Esophagus squamous epithelium (tissue), 5 donors: Measurements from ENCODE around the gene SPATA18. TPM values are rescaled to one million over a fixed set of nuclear protein-coding genes. Genes with fewer than 3 reads are reported as not detected.
"Not testable (repeated sequence)": the region's sequence is repeated elsewhere in the genome, so short reads cannot be mapped to it uniquely, and the experiment has no call there.

Experiments used
- DNase-seq: peaks from one replicate; lab custom pipeline; 2025; lab: John Stamatoyannopoulos, UW
- H3K27ac ChIP-seq, 4 donors: fragments of 200-600 bp; sonication (generic); one replicate each; pipeline ENCODE4 v1.5.1; 2016 to 2019; ENCODE audit warnings: mild to moderate bottlenecking in 1 of 4
- H3K27me3 ChIP-seq, 4 donors: fragments of 200-600 bp; sonication (generic); 1 replicate in 3 of 4; 2 replicates in 1 of 4; pipeline versions ENCODE4 v1.5.1 to v1.6.0; 2017 to 2021; ENCODE audit warnings: antibody characterized with exemption in 1 of 4
- H3K36me3 ChIP-seq, 3 donors: fragments of 200-600 bp; sonication (generic); one replicate each; pipeline ENCODE4 v1.5.1; 2016 to 2019
- H3K4me1 ChIP-seq, 3 donors: fragments of 200-600 bp; sonication (generic); one replicate each; pipeline ENCODE4 v1.5.1; 2017 to 2019
- H3K4me3 ChIP-seq, 4 donors: fragments of 200-600 bp; sonication (generic); 1 replicate in 3 of 4; 2 replicates in 1 of 4; pipeline ENCODE4 v1.5.1; 2016 to 2019; ENCODE audit warnings: mild to moderate bottlenecking in 2 of 4, moderate library complexity in 1 of 4
- H3K9me3 ChIP-seq, 3 donors: fragments of 200-600 bp; sonication (generic); one replicate each; pipeline ENCODE4 v1.5.1; 2016 to 2019
- CTCF ChIP-seq, 6 experiments: fragments of 450-650 bp in 4 of 6; fragments of 200-600 bp in 2 of 6; sonication (generic) in 2 of 6; IDR thresholded peaks; one replicate each; pipeline ENCODE4 v1.5.1; 2016 to 2019; ENCODE audit warnings: antibody characterized with exemption in 6 of 6, mild to moderate bottlenecking in 4 of 6, moderate library complexity in 4 of 6
- POLR2A ChIP-seq, 4 donors: fragments of 450-650 bp; IDR thresholded peaks; one replicate each; pipeline ENCODE4 v1.6.1; 2017; ENCODE audit warnings: antibody characterized with exemption in 4 of 4, mild to moderate bottlenecking in 4 of 4, moderate library complexity in 3 of 4
- WGBS, 2 donors: methylation state at CpG; one replicate each; pipeline ENCODE4 v1.1.5; 2018; 5-methylcytosine and 5-hydroxymethylcytosine counted together
- intact Hi-C: fragments of 100-400 bp; cut with DNase I; formaldehyde crosslinking; loops from one replicate; pipeline ENCODE4 v1.15.0; 2022
- total RNA-seq, 4 donors: library from RNA; depleted of rRNA; stranded (reverse); fragments of >200 nt; gene quantifications; one replicate each; pipeline ENCODE4 v1.1.0, GENCODE V29; 2016
- donor health status: DM: yes; HTN: yes; CAD: no.

The SPATA18 gene
- total RNA-seq, 4 donors from 2014 or later = 5.4 to 6.9 (median 6.0) TPM

- Histone ChIP-seq H3K27ac (no peak overlapping the region), H3K9me3 (no peaks in the 10 kb centered on the region), H3K36me3 (no peaks in the 10 kb centered on the region), H3K4me1 (no peaks in the 10 kb centered on the region), H3K27me3 (no peaks in the 10 kb centered on the region), H3K4me3 (no peak overlapping the region)
- intact Hi-C loops = no loop called here
- TF ChIP-seq POLR2A (IDR thresholded peaks at IDR 0.05) (no peak), CTCF (IDR thresholded peaks at IDR 0.05) (no peak)
- 51 to 55% methylated on average over 5 of the region's 5 CpGs for WGBS, 2 donors
- no peak for DNase-seq
These were observed 75.9 kb downstream of the SPATA18 start for GRCh38 chr4:52126966-52127365.

GRCh38 chr4:52135171-52135570, 84.1 kb downstream of the SPATA18 start:
- no peaks in the 10 kb centered on the region for H3K27me3 ChIP-seq
- intact Hi-C loops = no loop called here
- no peak overlapping the region for H3K27ac ChIP-seq
- no peaks in the 10 kb centered on the region for H3K9me3 ChIP-seq
- no peak for DNase-seq
- 56 to 73% methylated on average over 3 of the region's 3 CpGs for WGBS, 2 donors
- no peak for TF ChIP-seq POLR2A (IDR thresholded peaks at IDR 0.05)
- no peak for TF ChIP-seq CTCF (IDR thresholded peaks at IDR 0.05)
- no peaks in the 10 kb centered on the region for H3K36me3 ChIP-seq
- no peak overlapping the region for H3K4me3 ChIP-seq
- no peaks in the 10 kb centered on the region for H3K4me1 ChIP-seq

GRCh38 chr4:52137152-52137551, 86.0 kb downstream of the SPATA18 start:
- intact Hi-C loops, DNase-seq, H3K27me3 ChIP-seq, H3K4me3 ChIP-seq, H3K9me3 ChIP-seq, H3K4me1 ChIP-seq, H3K27ac ChIP-seq, H3K36me3 ChIP-seq: not testable (repeated sequence)
- peak in 1 of 6 experiments; percentile 11 for TF ChIP-seq CTCF (IDR thresholded peaks at IDR 0.05)
- WGBS, 2 donors = 0 to 21% methylated on average over 1 of the region's 1 CpG

GRCh38 chr4:52142816-52143215, 91.7 kb downstream of the SPATA18 start:
- Histone ChIP-seq H3K36me3 (no peaks in the 10 kb centered on the region), H3K4me1 (no peaks in the 10 kb centered on the region), H3K4me3 (no peak overlapping the region), H3K27ac (no peak overlapping the region), H3K9me3 (no peaks in the 10 kb centered on the region), H3K27me3 (no peaks in the 10 kb centered on the region)
- no peak for DNase-seq
- intact Hi-C loops = no loop called here
- WGBS, 2 donors = 28 to 40% methylated on average over 2 of the region's 2 CpGs
- TF ChIP-seq CTCF (IDR thresholded peaks at IDR 0.05) (no peak), POLR2A (IDR thresholded peaks at IDR 0.05) (no peak)

- no peaks in the 10 kb centered on the region for H3K4me1 ChIP-seq
- H3K27ac ChIP-seq = peak overlapping the region in 1 of 4 donors; percentile 10
- intact Hi-C loops = no loop called here
- WGBS, 2 donors = 51% methylated on average over 3 of the region's 3 CpGs
- H3K27me3 ChIP-seq = no peaks in the 10 kb centered on the region
- TF ChIP-seq CTCF (IDR thresholded peaks at IDR 0.05) = no peak
- TF ChIP-seq POLR2A (IDR thresholded peaks at IDR 0.05) = no peak
- H3K9me3 ChIP-seq = no peaks in the 10 kb centered on the region
- no peak for DNase-seq
- no peaks in the 10 kb centered on the region for H3K36me3 ChIP-seq
- H3K4me3 ChIP-seq = no peak overlapping the region
These were observed 92.7 kb downstream of the SPATA18 start for GRCh38 chr4:52143815-52144214.
